ENCODE results near the gene HMBS. TPM values are rescaled to one million over a fixed set of nuclear protein-coding genes. Genes with fewer than 3 reads are reported as not detected.

Gene HMBS
- total RNA-seq, 1 experiment from 2014 or later: 94.9 TPM

DNA sequence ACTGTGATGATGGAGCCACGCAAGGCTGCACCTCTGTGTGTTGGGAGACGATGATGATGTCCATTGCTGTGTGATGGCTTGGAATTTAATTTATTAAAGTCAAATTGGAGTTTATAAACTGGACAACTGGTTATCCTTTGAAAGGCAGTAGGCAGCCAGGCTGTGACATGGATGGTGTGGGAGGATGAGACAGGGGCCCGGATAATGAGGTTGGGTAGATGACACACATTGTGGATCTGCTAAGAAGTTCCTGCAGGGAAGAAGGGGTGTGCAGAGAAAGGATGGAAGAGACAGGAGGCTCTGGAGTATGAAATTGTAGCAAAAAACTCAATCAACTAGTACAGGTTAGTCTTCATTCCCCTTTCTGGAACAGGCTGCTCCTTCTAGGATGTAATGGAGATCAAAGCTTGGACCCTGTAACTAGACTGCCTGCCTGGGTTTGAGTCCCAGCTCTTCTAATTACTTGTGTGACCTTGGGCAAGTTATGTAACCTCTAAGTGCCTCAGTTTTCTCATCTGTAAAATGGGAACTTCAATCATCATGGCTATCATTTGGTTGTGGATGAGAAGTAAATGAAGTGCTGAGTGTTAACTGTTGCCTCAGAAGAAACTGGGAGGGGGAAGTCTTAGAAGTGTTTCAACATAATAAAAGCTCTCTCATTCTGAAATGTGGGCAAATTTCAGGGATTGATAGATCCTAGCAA is 32.5 kb downstream of the HMBS start:
- TF ChIP-seq, protein P1, sequence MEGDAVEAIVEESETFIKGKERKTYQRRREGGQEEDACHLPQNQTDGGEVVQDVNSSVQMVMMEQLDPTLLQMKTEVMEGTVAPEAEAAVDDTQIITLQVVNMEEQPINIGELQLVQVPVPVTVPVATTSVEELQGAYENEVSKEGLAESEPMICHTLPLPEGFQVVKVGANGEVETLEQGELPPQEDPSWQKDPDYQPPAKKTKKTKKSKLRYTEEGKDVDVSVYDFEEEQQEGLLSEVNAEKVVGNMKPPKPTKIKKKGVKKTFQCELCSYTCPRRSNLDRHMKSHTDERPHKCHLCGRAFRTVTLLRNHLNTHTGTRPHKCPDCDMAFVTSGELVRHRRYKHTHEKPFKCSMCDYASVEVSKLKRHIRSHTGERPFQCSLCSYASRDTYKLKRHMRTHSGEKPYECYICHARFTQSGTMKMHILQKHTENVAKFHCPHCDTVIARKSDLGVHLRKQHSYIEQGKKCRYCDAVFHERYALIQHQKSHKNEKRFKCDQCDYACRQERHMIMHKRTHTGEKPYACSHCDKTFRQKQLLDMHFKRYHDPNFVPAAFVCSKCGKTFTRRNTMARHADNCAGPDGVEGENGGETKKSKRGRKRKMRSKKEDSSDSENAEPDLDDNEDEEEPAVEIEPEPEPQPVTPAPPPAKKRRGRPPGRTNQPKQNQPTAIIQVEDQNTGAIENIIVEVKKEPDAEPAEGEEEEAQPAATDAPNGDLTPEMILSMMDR (IDR thresholded peaks at IDR 0.05; ENCODE audit: insufficient read depth in 1 of 2, low read depth in 1 of 2, low read length in 1 of 2, severe bottlenecking in 1 of 2, unreplicated experiment in 1 of 2): no peak
- Mint-ChIP-seq H3K36me3 (ENCODE audit: insufficient read depth, unreplicated experiment) (peaks cover 19% of the 10 kb centered on the region), H3K9me3 (ENCODE audit: unreplicated experiment) (no peaks in the 10 kb centered on the region), H3K27me3 (ENCODE audit: insufficient read depth, unreplicated experiment) (no peaks in the 10 kb centered on the region), H3K4me3 (ENCODE audit: unreplicated experiment) (no peak overlapping the region), H3K27ac (ENCODE audit: unreplicated experiment) (no peak overlapping the region), H3K4me1 (ENCODE audit: low read depth, unreplicated experiment) (peaks cover 11% of the 10 kb centered on the region)
- BruUV-seq (replicated peaks): no TSS peak
- Histone ChIP-seq H3K36me3 (ENCODE audit: control insufficient read depth, insufficient read depth, low read length) (no peaks in the 10 kb centered on the region), H3K9me3 (no peaks in the 10 kb centered on the region), H3K4me3 (ENCODE audit: low read depth, low read length) (no peak overlapping the region), H3K27me3 (replicated peaks; ENCODE audit: control insufficient read depth, insufficient read depth, low read length) (no peaks in the 10 kb centered on the region), H3K4me1 (0 out of 2 replicates have a peak, but pooled peaks cover 4% of the 10 kb centered on the region)
- no peak for DNase-seq
- intact Hi-C loops (cut with micrococcal nuclease; ENCODE audit: unreplicated experiment): no loop called here
- ChIA-PET POLR2A (no interaction called here), CTCF (no interaction called here)

DNA sequence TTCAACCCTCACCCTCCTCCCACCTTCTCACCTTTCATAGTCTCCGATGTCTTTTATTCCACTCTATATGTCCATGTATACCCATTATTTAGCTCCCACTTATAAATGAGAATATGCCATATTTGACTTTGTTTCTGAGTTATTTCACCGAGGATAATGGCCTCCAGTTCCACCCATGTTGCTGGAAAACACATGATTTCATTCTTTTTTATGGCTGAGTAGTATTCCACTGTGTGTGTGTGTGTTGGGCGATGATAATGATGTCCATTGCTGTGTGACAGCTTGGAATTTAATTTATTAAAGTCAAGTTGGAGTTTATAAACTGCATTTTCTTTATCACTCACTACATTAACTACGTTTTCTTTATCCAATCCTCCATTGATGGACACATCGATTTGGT is 33.5 kb downstream of the HMBS start:
- H3K27ac Mint-ChIP-seq (ENCODE audit: unreplicated experiment): no peak overlapping the region
- H3K27me3 Mint-ChIP-seq (ENCODE audit: insufficient read depth, unreplicated experiment): no peaks in the 10 kb centered on the region
- BruUV-seq (replicated peaks): no TSS peak
- CTCF ChIA-PET: interaction anchor here (0.8 kb wide), 1 partner anchor 23 kb away, joined by 3 read pairs; a partner anchor contains a TSS
- no peak overlapping the region for H3K4me3 Mint-ChIP-seq (ENCODE audit: unreplicated experiment)
- Histone ChIP-seq H3K36me3 (ENCODE audit: control insufficient read depth, insufficient read depth, low read length) (no peaks in the 10 kb centered on the region), H3K4me1 (peaks cover 9% of the 10 kb centered on the region; the same call in 1 of the 2 replicates), H3K4me3 (ENCODE audit: low read depth, low read length) (no peak overlapping the region), H3K27me3 (replicated peaks; ENCODE audit: control insufficient read depth, insufficient read depth, low read length) (no peaks in the 10 kb centered on the region), H3K9me3 (no peaks in the 10 kb centered on the region)
- no peak for DNase-seq
- peaks cover 23% of the 10 kb centered on the region for H3K36me3 Mint-ChIP-seq (ENCODE audit: insufficient read depth, unreplicated experiment)
- H3K9me3 Mint-ChIP-seq (ENCODE audit: unreplicated experiment): no peaks in the 10 kb centered on the region
- TF ChIP-seq, protein P1 (IDR thresholded peaks at IDR 0.05; ENCODE audit: insufficient read depth in 1 of 2, low read depth in 1 of 2, low read length in 1 of 2, severe bottlenecking in 1 of 2, unreplicated experiment in 1 of 2): no peak
- H3K4me1 Mint-ChIP-seq (ENCODE audit: low read depth, unreplicated experiment): peaks cover 18% of the 10 kb centered on the region
- POLR2A ChIA-PET: interaction anchor here (0.7 to 0.8 kb wide), 2 partner anchors 33 to 50 kb away, joined by 3 to 4 read pairs; partner anchors contain the start of gene VPS11
- intact Hi-C loops (cut with micrococcal nuclease; ENCODE audit: unreplicated experiment): no loop called here

- H3K27me3 Mint-ChIP-seq (ENCODE audit: insufficient read depth, unreplicated experiment): no peaks in the 10 kb centered on the region
- no peaks in the 10 kb centered on the region for H3K9me3 Mint-ChIP-seq (ENCODE audit: unreplicated experiment)
- ChIA-PET CTCF (interaction anchor here (0.8 kb wide), 1 partner anchor 24 kb away, joined by 3 read pairs; a partner anchor contains a TSS), POLR2A (interaction anchor here (0.6 to 0.8 kb wide), 4 partner anchors 12 to 547 kb away, joined by 3 to 5 read pairs (median 4); partner anchors contain the start of genes ARCN1, C2CD2L and VPS11)
- Histone ChIP-seq H3K27me3 (replicated peaks; ENCODE audit: control insufficient read depth, insufficient read depth, low read length) (no peaks in the 10 kb centered on the region), H3K36me3 (ENCODE audit: control insufficient read depth, insufficient read depth, low read length) (no peaks in the 10 kb centered on the region; the same call in 1 of the 2 replicates), H3K9me3 (no peaks in the 10 kb centered on the region), H3K4me3 (ENCODE audit: low read depth, low read length) (no peak overlapping the region), H3K4me1 (peaks cover 9% of the 10 kb centered on the region; the same call in 1 of the 2 replicates)
- intact Hi-C loops (cut with micrococcal nuclease; ENCODE audit: unreplicated experiment): no loop called here
- no peak overlapping the region for H3K4me3 Mint-ChIP-seq (ENCODE audit: unreplicated experiment)
- TF ChIP-seq, protein P1 (IDR thresholded peaks at IDR 0.05; ENCODE audit: insufficient read depth in 1 of 2, low read depth in 1 of 2, low read length in 1 of 2, severe bottlenecking in 1 of 2, unreplicated experiment in 1 of 2): no peak
- BruUV-seq (replicated peaks): no TSS peak
- peaks cover 30% of the 10 kb centered on the region for H3K36me3 Mint-ChIP-seq (ENCODE audit: insufficient read depth, unreplicated experiment)
- H3K4me1 Mint-ChIP-seq (ENCODE audit: low read depth, unreplicated experiment): peaks cover 18% of the 10 kb centered on the region
- H3K27ac Mint-ChIP-seq (ENCODE audit: unreplicated experiment): no peak overlapping the region
- DNase-seq: no peak
Measured at GRCh38 chr11:119118946-119119345, 34.3 kb downstream of the HMBS start.
